Keratinocyte (primary cell): ENCODE data around the gene SDK2. TPM values are rescaled to one million over a fixed set of nuclear protein-coding genes. Genes with fewer than 3 reads are reported as not detected.

Experiments used
- DNase-seq: peaks from one replicate; pipeline ENCODE4 v3.0.0-alpha.2; 2011; ENCODE audit warnings: low read depth, missing footprints, low spot score
- FAIRE-seq: peaks from 2 replicates; lab custom pipeline; 2011; peaks lifted over from hg19 to GRCh38; lab: Jason Lieb, UNC
- H2AFZ ChIP-seq: 2 replicates; pipeline ENCODE4 v1.6.0; 2012; ENCODE audit warnings: low read length, control low read depth, inconsistent platforms; ENCODE audit not compliant: control insufficient read depth
- H3K27ac ChIP-seq: 2 replicates; pipeline ENCODE4 v1.5.1; 2011; ENCODE audit warnings: low read length; ENCODE audit not compliant: control insufficient read depth, insufficient read depth
- H3K27me3 ChIP-seq: 3 replicates; pipeline ENCODE4 v1.6.0; 2011; ENCODE audit warnings: low read length; ENCODE audit not compliant: control insufficient read depth, insufficient read depth; ENCODE audit errors: extremely low read depth
- H3K36me3 ChIP-seq, 2 experiments: 2 replicates in 1 of 2; 3 replicates in 1 of 2; pipeline ENCODE4 v1.5.1; 2011; ENCODE audit warnings: low read length in 2 of 2, mild to moderate bottlenecking in 1 of 2; ENCODE audit not compliant: control insufficient read depth in 2 of 2, insufficient read depth in 2 of 2; ENCODE audit errors: extremely low read depth in 1 of 2
- H3K4me1 ChIP-seq: 3 replicates; pipeline ENCODE4 v1.5.1; 2011; ENCODE audit warnings: low read length; ENCODE audit not compliant: control insufficient read depth, insufficient read depth; ENCODE audit errors: extremely low read depth
- H3K4me2 ChIP-seq: 3 replicates; pipeline ENCODE4 v1.6.0; 2011; ENCODE audit warnings: low read depth, low read length; ENCODE audit not compliant: control insufficient read depth, insufficient read depth; ENCODE audit errors: extremely low read depth
- H3K4me3 ChIP-seq, 3 experiments: fragments of 200-600 bp in 1 of 3; sonication (generic) in 1 of 3; 2 replicates in 2 of 3; 3 replicates in 1 of 3; pipeline ENCODE4 v1.5.1; 2011 to 2016; ENCODE audit warnings: low read length in 3 of 3, mild to moderate bottlenecking in 3 of 3, control low read depth in 2 of 3, inconsistent platforms in 1 of 3, low read depth in 1 of 3, mixed read lengths in 1 of 3, mixed run types in 1 of 3, moderate library complexity in 1 of 3; ENCODE audit not compliant: control insufficient read depth in 2 of 3, insufficient read depth in 2 of 3; ENCODE audit errors: extremely low read depth in 1 of 3
- H3K79me2 ChIP-seq: 2 replicates; pipeline ENCODE4 v1.6.0; 2012; ENCODE audit warnings: low read length; ENCODE audit not compliant: control insufficient read depth, insufficient read depth
- H3K9ac ChIP-seq: 3 replicates; pipeline ENCODE4 v1.6.0; 2011; ENCODE audit warnings: low read length; ENCODE audit not compliant: control insufficient read depth, insufficient read depth; ENCODE audit errors: extremely low read depth
- H3K9me1 ChIP-seq: 3 replicates; pipeline ENCODE4 v1.6.0; 2011; ENCODE audit warnings: low read length; ENCODE audit not compliant: control insufficient read depth, insufficient read depth; ENCODE audit errors: extremely low read depth
- H3K9me3 ChIP-seq: 2 replicates; pipeline ENCODE4 v1.5.1; 2012; ENCODE audit warnings: low read depth, low read length; ENCODE audit not compliant: control insufficient read depth
- H4K20me1 ChIP-seq: 3 replicates; pipeline ENCODE4 v1.6.0; 2011; ENCODE audit warnings: low read length; ENCODE audit not compliant: control insufficient read depth, insufficient read depth; ENCODE audit errors: extremely low read depth
- CTCF ChIP-seq, 3 experiments: IDR thresholded peaks in 1 of 3; conservative IDR thresholded peaks in 1 of 3; optimal IDR thresholded peaks in 1 of 3; 2 replicates in 2 of 3; 3 replicates in 1 of 3; pipeline versions ENCODE3 to v1.5.1; 2011; ENCODE audit warnings: low read length in 3 of 3, mild to moderate bottlenecking in 3 of 3, moderate library complexity in 2 of 3, control low read depth in 1 of 3, inconsistent platforms in 1 of 3; ENCODE audit not compliant: insufficient read depth in 2 of 3; ENCODE audit errors: extremely low read depth in 1 of 3
- EZH2 ChIP-seq: IDR thresholded peaks from one replicate; pipeline ENCODE4 v1.6.1; 2012; ENCODE audit warnings: inconsistent platforms, mild to moderate bottlenecking, low read length, moderate library complexity
- dilution Hi-C: fragments of 300-500 bp; cut with MboI; formaldehyde crosslinking; loops from one replicate; pipeline ENCODE4 v1.7.0; 2020; ENCODE audit warnings: low sequenced_read_pairs; ENCODE audit not compliant: extremely low pct_ligation_motif_present
- polyA plus RNA-seq, 5 experiments: library from polyadenylated mRNA; depleted of rRNA in 3 of 5; stranded (reverse) in 3 of 5; stranded (forward) in 1 of 5; unstranded in 1 of 5; fragments of >200 nt; gene quantifications; 1 replicate in 1 of 5; 2 replicates in 3 of 5; 3 replicates in 1 of 5; pipeline versions ENCODE4 v1.2.1 to v1.2.3, GENCODE V29; 2011 to 2012; ENCODE audit warnings: missing spikeins in 2 of 5, low read depth in 1 of 5, low replicate concordance in 1 of 5

The SDK2 gene
- polyA plus RNA-seq, 1 donor (not counting 4 experiments of a cell fraction or from before 2014, with no cell fraction given) = 1.8 TPM

- dilution Hi-C loops = no loop called here
Measured at GRCh38 chr17:73404246-73404645, 240.0 kb downstream of the SDK2 start.

GRCh38 chr17:73402466-73402865, 241.8 kb downstream of the SDK2 start:
- H4K20me1 ChIP-seq = no peaks in the 10 kb centered on the region
- dilution Hi-C loops = no loop called here
- no peak overlapping the region for H3K4me3 ChIP-seq
- TF ChIP-seq EZH2 (no peak), CTCF (optimal IDR thresholded peaks at IDR 0.05 in 1 of 3, IDR thresholded peaks at IDR 0.05 in 1 of 3, conservative IDR thresholded peaks at IDR 0.05 in 1 of 3; ENCODE audit: extremely low read depth in 1 of 3, insufficient read depth in 2 of 3, low read length in 3 of 3) (no peak)
- FAIRE-seq (no peak), DNase-seq (no peak)
- no peaks in the 10 kb centered on the region for H3K79me2 ChIP-seq
- no peaks in the 10 kb centered on the region for H3K4me1 ChIP-seq
- no peaks in the 10 kb centered on the region for H3K36me3 ChIP-seq
- H3K9me1 ChIP-seq = no peaks in the 10 kb centered on the region
- no peak overlapping the region for H3K4me2 ChIP-seq
- H3K27ac ChIP-seq = no peak overlapping the region
- H3K9ac ChIP-seq = no peak overlapping the region
- no peak overlapping the region for H2AFZ ChIP-seq
- H3K9me3 ChIP-seq = no peaks in the 10 kb centered on the region
- H3K27me3 ChIP-seq = no peaks in the 10 kb centered on the region

More at GRCh38 chr17:73404246-73404645, 240.0 kb downstream of the SDK2 start:
- H3K4me3 ChIP-seq = no peak overlapping the region
- TF ChIP-seq EZH2 = no peak
- no peak for TF ChIP-seq CTCF (optimal IDR thresholded peaks at IDR 0.05 in 1 of 3, IDR thresholded peaks at IDR 0.05 in 1 of 3, conservative IDR thresholded peaks at IDR 0.05 in 1 of 3; ENCODE audit: extremely low read depth in 1 of 3, insufficient read depth in 2 of 3, low read length in 3 of 3)
- H3K36me3 ChIP-seq = no peaks in the 10 kb centered on the region
- no peaks in the 10 kb centered on the region for H4K20me1 ChIP-seq
- H3K9me1 ChIP-seq = no peaks in the 10 kb centered on the region
- no peak overlapping the region for H3K27ac ChIP-seq
- H2AFZ ChIP-seq = no peak overlapping the region
- H3K79me2 ChIP-seq = no peaks in the 10 kb centered on the region
- no peak overlapping the region for H3K9ac ChIP-seq
- H3K4me2 ChIP-seq = no peak overlapping the region
- no peak for DNase-seq
- H3K4me1 ChIP-seq = no peaks in the 10 kb centered on the region
- no peak for FAIRE-seq
- no peaks in the 10 kb centered on the region for H3K27me3 ChIP-seq
- no peaks in the 10 kb centered on the region for H3K9me3 ChIP-seq
